ENCODE results near the gene EIF4ENIF1. TPM values are rescaled to one million over a fixed set of nuclear protein-coding genes. Genes with fewer than 3 reads are reported as not detected.
"Not testable (repeated sequence)": the region's sequence is repeated elsewhere in the genome, so short reads cannot be mapped to it uniquely, and the experiment has no call there.

The EIF4ENIF1 gene
- total RNA-seq, 1 experiment from 2014 or later = 6.8 TPM

DNA sequence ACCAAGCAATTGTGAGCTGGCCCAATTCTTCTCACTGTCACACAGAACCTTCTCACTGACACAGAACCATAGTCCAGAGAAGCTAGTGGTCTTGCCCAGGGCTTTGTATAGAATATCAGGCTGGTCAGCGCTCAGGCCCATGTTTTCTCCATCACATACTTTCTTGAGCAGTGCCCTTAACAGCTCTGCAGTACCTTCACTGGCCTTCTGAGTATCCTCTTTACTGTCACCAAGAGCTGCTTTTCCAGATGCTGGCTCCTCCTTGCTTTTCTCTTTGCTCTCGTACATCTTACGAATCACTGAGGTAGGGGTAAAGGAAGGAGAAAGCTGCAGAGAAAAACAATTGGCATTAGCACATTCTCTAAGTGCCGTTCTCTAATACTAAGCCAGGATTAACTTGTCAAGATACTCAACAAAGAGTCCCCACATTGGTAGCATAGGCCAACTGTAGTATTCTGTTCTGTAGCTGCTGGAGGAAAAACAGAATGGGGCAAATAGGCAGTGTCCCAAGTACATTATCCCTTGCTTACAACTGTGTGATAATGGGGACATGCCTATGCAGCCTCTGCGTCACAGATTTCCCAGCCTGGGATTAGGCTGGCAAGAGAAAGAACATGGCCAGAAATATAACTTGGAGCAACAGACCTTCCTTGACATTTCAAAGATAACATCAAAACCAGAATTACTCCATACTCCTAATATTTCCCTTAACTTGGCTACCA, 46.7 kb downstream of the EIF4ENIF1 start:
- no peak for DNase-seq (ENCODE audit: low read depth)

DNA sequence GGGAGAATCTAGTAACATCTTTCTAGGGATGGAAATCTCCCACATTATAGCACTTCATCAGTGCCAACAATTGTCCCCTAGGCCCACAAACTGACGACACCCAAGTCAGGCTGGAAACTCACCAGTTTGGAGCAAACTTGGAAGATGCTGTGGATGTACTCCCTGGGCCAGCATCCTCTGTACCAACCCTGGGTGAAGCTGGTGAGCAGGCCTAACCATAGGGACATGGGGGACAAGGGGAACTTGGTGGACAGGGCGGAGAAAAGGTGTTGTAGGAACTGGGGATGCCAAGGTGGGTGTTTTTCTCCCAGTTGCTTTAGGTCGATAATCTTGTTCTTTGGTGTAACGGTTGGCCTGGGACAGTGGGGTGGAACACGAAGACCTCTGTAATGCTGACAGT, 48.0 kb downstream of the EIF4ENIF1 start:
- DNase-seq (ENCODE audit: low read depth) = no peak

DNA sequence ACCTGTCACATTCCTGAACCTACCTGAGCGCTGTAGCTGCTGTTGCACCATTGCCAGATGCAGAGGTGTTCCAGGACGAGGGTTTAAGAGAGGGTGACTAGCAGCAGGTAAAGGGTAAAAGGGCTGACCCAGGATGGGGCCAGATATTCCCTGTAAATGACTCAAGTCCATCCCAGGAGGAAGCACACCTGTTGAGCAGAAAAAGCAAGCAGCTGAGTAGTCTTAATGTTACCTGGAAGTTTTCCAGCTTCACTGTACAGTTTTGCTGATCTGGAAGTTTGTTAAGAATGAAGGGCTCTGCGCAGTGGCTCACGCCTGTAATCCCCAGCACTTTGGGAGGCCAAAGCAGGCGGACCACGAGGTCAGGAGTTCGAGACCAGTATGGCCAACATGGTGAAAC, 49.0 kb downstream of the EIF4ENIF1 start:
- no peak for DNase-seq (ENCODE audit: low read depth)

DNA sequence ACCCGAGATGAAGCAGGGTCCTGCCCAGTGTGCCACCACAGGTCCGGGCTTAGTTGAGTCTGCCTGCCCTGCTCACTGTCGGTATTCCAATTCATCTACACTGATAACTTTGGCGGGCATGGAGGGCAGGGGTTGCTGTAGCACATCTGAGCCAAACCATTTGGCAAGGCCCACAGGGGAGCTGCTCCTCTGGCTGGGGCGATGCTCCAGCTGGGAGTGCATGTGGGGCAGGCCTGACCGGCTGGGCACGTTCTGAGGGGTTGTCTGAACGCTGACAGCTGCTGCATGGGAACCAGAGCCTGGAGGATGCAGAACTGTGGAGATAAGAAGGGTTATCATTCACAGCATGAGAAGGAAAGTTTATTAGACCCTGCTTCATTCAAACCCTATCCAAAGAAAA, 49.8 kb downstream of the EIF4ENIF1 start:
- DNase-seq (ENCODE audit: low read depth) = peak; percentile 2

DNA sequence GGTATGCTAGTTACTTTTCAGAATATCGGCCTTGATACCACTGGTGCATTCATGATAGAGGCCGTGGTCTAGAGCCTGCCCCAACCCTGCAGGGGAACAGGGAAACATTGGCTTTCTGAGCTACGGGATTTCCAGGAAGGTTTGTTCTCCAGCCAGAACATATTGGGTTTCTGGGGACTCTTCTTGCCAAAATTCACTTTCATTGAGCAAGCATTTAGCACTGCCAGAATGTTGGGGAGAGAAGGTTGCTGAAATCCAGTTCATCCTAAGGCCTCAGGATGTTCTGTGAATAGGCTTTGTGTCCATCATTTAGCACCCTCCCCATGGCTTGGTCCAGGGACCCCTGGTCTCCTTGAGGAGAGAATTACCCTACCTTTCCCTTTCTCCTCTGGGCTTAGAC, 53.5 kb downstream of the EIF4ENIF1 start:
- no peak for DNase-seq (ENCODE audit: low read depth)

DNA sequence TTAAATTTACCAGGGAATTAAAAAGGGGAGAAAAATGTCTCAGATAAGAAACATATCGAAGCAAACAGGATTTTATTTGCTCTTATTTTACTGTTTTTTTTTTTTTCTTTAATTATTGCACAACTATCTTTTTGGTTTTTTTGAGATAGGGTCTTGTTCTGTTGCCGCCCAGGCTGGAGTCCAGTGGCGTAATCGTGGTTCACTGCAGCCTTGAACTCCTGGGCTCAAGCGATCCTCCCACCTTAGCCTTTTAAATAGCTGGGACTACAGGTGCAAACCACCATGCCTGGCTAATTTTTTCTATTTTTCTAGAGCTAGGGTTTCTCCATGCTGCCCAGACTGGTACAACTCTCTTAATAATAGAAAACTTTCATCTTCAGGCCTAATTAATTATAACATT, 57.7 kb downstream of the EIF4ENIF1 start:
- no peak for DNase-seq (ENCODE audit: low read depth)

DNA sequence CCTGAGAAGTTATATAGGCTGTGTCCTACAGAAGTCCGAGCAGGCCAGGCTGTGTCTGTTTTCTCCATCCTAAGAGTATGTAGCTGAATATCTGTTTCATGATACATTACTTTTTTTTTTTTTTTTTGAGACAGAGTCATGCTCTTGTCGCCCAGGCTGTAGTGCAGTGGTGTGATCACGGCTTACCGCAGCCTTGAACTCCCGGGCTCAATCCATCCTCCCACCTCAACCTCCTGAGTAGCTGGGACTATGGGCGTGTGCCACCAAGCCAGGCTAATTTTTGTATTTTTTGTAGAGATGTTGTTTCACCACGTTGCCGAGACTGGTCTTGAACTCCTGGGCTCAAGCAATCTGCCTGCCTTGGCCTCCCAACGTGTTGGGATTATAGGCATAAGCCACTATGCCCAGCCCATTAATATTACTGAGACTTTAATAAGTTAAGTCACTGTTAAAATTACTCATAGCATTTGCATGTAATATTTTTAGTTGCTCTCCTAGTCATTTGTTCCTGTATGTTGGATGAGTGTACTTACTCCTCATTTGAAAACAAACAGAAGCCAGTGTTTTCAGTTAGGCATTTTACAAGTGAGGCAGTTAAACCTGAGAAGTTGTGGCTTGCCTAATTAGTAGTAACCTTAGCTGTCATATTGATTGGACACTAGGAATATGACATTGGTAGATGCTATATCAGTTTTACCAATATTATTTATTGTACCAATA, 64.2 kb downstream of the EIF4ENIF1 start:
- DNase-seq (ENCODE audit: low read depth) = no peak

DNA sequence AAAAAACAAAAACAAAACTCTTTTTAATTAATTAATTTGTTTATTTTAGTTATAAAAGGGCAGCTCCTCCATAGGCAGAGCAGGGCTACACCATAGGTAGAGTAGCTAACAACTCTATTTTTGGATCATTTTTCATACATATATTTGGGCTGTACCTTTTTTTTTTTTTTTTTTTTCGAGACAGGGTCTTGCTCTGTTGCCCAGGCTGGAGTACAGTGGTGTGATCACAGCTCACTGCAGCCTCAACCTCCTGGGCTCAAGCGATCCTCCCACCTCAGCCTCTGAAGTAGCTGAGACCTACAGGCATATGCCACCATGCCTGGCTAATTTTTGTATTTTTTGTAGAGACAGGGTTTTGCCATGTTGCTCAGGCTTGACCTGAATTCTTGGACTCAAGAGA, 87.3 kb downstream of the EIF4ENIF1 start:
- not testable (repeated sequence) for DNase-seq (ENCODE audit: low read depth)

DNA sequence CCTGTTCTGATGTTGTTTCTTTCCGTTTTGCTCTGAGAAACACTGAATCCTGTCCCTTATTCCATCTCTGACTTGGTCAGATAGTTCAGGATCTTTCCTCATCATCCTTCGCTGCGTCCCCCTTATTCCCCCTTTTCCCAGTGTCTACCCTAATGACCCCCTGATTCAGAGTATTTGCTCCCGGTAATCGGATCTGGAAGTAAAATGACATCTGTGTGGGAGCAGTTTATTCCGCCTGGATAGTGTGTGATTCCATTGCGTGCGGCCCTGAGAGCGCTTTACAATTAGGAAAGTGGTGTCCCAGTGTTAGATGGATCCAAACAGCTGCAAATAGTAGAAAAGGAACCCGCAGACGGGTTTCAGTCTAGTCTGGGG, 89.6 kb downstream of the EIF4ENIF1 start:
- peak; percentile 15 for DNase-seq (ENCODE audit: low read depth)

DNA sequence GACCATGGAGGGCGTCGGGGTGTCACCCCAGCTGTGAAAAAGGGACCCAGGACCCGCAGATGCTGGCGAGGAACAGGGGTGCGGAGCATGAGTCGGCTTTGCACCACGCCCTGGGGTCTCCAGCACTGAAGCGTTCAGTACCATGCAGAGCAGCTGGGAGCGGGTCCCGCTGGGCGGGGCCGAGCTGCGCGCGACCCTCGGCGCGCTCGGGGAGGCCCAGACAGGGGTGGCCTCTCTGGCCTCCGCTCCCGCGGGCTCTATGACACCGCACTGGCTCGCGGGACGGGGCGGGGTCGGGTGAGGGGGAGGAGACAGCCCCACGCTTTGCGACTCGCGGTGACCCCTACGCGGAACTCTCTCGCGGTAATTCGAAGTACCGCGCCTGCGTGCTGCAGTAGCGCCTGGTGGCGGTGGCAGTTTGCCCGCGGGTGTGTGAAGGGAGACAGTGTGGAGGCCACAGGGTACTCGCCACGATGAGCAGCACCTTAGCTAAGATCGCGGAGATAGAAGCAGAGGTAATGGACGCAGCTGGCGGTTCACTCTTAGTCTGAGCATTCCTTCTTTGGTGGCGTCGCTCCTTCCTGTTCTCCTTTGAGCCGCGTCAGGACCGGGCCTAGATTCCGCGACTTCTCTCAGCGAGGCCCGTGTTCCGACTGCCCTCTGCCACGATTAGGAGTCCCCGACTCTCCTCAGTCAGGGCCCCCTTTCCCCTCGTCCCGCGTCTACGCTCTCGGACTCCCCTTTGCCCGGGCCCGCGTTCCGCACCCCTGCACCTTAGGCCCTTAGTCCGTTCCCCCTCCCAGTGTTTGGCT, 90.2 kb downstream of the EIF4ENIF1 start, which contains the start of gene DRG1:
Gene DRG1 (plus strand): TSS at position 394 of the 812 bp plus-strand sequence. CDS start 80 bp downstream, at position 474.
- peak; percentile 96 for DNase-seq (ENCODE audit: low read depth)

DNA sequence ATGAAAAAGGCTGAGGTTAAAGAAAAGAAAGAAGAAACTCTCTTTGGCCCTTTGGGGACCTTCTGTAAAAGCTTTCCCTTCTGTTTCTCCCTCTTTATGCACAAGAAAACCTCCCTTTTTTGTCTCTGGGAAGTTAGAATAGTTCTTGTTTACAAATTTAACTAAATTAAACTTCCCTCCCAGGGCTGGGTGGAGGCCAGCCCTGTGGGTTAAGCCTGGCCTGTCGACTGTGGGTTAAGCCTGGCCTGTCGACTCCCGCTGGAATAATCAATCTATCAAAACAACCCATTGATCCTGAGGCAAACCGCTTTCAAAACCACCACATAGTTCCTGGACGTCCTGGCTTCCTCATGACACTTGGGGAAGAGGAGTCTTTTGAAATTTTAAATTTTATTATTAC, 91.4 kb downstream of the EIF4ENIF1 start:
- no peak for DNase-seq (ENCODE audit: low read depth)

DNA sequence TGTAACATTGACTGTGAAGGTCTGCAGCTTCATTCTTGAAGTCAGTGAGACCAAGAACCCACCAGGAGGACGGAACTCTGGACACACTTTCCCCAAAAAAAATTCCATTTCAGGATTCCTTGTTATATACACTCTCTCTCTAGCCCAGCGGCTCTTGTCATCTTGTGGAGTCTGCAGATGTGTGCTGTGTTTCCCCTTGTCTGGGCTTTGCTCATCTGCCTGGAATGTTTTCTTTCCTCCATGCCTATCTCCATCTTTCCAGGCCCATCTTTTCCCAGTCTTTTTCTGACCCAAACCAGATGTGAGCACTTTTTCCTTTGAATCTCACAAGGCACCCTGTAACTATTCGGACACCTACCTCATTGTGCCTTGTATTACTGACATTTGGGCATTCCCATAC, 95.3 kb downstream of the EIF4ENIF1 start:
- no peak for DNase-seq (ENCODE audit: low read depth)

DNA sequence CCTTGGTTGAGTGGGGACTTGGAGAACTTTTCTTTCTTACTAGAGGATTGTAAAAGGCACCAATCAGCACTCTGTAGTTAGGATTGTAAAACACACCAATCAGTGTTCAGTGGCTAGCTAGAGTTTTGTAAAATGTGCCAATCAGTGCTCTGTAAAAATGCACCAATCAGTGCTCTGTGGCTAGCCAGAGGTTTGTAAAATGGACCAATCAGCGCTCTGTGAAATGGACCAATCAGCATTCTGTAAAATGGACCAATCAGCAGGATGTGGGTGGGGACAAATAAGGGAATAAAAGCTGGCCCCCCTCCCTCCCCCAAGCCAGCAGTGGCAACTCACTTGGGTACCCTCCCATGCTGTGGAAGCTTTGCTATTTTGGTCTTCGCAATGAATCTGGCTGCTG, 95.7 kb downstream of the EIF4ENIF1 start:
- no peak for DNase-seq (ENCODE audit: low read depth)

Other genes starting within 250 kb of the EIF4ENIF1 start
- gene PIK3IP1, start 197.4 kb downstream of the EIF4ENIF1 start, total RNA-seq (2014; rRNA removed; shearing (Covaris generic)) = 0.09 and 0.69 TPM in 2 replicates
- 18.8 and 19.5 TPM in 2 replicates for gene PATZ1, start 143.5 kb downstream of the EIF4ENIF1 start, total RNA-seq (2014; rRNA removed; shearing (Covaris generic))
- 134 and 146 TPM in 2 replicates for gene DRG1, start 90.2 kb downstream of the EIF4ENIF1 start, total RNA-seq (2014; rRNA removed; shearing (Covaris generic))
- 2.4 and 4.5 TPM in 2 replicates for gene SFI1, start 6.7 kb upstream of the EIF4ENIF1 start, total RNA-seq (2014; rRNA removed; shearing (Covaris generic))
- gene PISD, start 172.4 kb upstream of the EIF4ENIF1 start, total RNA-seq (2014; rRNA removed; shearing (Covaris generic)) = 40.3 and 63.6 TPM in 2 replicates